Measurements from ENCODE around the gene HS1BP3. TPM values are rescaled to one million over a fixed set of nuclear protein-coding genes. Genes with fewer than 3 reads are reported as not detected.

Gene HS1BP3
- total and polyA plus RNA-seq, 2 of the 13 experiments (the other 11 are each of a cell fraction or from before 2014, with no cell fraction given), result 15.2 to 22.0 TPM

DNA sequence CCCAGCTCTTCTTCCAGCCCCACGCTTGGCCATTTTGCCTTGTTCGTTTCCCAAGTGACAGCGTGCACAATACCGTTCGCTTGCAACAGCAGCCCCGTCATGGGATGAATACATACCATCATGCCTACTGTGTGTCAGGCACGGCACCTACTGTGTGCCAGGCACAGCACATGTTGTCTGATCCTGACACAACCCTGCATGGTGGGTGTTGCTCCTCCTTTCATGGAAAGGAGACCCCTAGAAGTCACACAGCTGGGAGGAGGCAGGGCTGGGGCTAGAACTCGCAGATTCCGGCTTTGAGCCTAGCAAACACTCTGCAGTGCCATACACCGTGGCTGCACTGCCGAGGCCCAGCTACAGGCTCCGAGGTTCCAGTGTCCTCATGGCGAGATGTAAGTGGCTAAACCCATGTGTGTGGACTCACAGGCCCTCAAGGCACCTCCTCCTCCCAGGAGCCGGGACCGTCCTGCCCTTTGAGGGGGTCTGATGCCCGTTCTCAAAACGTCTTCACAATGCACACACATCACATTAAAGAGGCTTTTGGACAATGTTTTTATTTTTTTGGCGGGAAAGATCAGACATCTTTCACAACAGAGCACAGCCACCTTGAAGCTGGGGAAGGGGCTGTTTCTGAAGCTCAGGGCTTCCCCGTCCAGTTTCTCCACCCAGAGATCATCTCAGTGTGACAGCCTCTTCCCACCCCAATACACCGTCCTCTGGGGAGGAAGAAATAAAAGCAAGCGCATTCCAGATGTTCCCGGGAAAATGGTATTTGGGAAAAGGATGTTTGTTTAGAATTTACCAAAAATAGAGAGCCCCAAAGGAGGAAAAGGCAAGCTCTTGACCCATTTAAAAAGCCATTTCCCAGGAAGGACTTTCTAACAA lies 64.9 kb downstream of the HS1BP3 start (continued):
- TF ChIP-seq CTCF (CRISPR knock-in tag; IDR thresholded peaks at IDR 0.05), result 0 out of 2 replicates have a peak, but pooled peaks have one; percentile 16
- no peak for TF ChIP-seq ZNF572 (CRISPR knock-in tag; IDR thresholded peaks at IDR 0.05)
- TF ChIP-seq ZNF615 (CRISPR knock-in tag; IDR thresholded peaks at IDR 0.05; ENCODE audit: borderline replicate concordance), result no peak
- no peak; the same call in 1 of the 2 replicates for TF ChIP-seq CEBPG (CRISPR knock-in tag; IDR thresholded peaks at IDR 0.05)
- TF ChIP-seq ZNF234 (CRISPR knock-in tag; conservative IDR thresholded peaks at IDR 0.05), result no peak
- TF ChIP-seq FOXO1 (CRISPR knock-in tag; IDR thresholded peaks at IDR 0.05), result no peak
- peak; percentile 96; the same call in 1 of the 2 replicates for TF ChIP-seq ZNF354B (CRISPR knock-in tag; IDR thresholded peaks at IDR 0.05)
- no peak for TF ChIP-seq HMGA1 (CRISPR knock-in tag; conservative IDR thresholded peaks at IDR 0.05)
- TF ChIP-seq ZMYM4 (CRISPR knock-in tag; IDR thresholded peaks at IDR 0.05), result 0 out of 2 replicates have a peak, but pooled peaks have one; percentile 14
- no peak for TF ChIP-seq ZNF251 (CRISPR knock-in tag; IDR thresholded peaks at IDR 0.05)
- TF ChIP-seq NBN (conservative IDR thresholded peaks at IDR 0.05), result no peak
- TF ChIP-seq ZIK1 (CRISPR knock-in tag; IDR thresholded peaks at IDR 0.05; ENCODE audit: borderline replicate concordance, low read depth), result no peak
- no peak for TF ChIP-seq ZNF460 (CRISPR knock-in tag; IDR thresholded peaks at IDR 0.05; ENCODE audit: borderline replicate concordance)
- peak; percentile 2; the same call in 1 of the 2 replicates for TF ChIP-seq HNF1A (IDR thresholded peaks at IDR 0.05; ENCODE audit: low read depth)
- TF ChIP-seq HNF1A (CRISPR knock-in tag; IDR thresholded peaks at IDR 0.05; ENCODE audit: borderline replicate concordance), result no peak
- TF ChIP-seq RFX1 (IDR thresholded peaks at IDR 0.05), result 0 out of 2 replicates have a peak, but pooled peaks have one; percentile 12
- no peak for TF ChIP-seq SPEN (CRISPR knock-in tag; IDR thresholded peaks at IDR 0.05; ENCODE audit: low read depth)
- TF ChIP-seq ZNF775 (CRISPR knock-in tag; IDR thresholded peaks at IDR 0.05; ENCODE audit: borderline replicate concordance), result 0 out of 2 replicates have a peak, but pooled peaks have one; percentile 40
- TF ChIP-seq GLI4 (CRISPR knock-in tag; IDR thresholded peaks at IDR 0.05; ENCODE audit: borderline replicate concordance), result no peak
- TF ChIP-seq, protein P1, sequence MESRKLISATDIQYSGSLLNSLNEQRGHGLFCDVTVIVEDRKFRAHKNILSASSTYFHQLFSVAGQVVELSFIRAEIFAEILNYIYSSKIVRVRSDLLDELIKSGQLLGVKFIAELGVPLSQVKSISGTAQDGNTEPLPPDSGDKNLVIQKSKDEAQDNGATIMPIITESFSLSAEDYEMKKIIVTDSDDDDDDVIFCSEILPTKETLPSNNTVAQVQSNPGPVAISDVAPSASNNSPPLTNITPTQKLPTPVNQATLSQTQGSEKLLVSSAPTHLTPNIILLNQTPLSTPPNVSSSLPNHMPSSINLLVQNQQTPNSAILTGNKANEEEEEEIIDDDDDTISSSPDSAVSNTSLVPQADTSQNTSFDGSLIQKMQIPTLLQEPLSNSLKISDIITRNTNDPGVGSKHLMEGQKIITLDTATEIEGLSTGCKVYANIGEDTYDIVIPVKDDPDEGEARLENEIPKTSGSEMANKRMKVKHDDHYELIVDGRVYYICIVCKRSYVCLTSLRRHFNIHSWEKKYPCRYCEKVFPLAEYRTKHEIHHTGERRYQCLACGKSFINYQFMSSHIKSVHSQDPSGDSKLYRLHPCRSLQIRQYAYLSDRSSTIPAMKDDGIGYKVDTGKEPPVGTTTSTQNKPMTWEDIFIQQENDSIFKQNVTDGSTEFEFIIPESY (CRISPR knock-in tag; IDR thresholded peaks at IDR 0.05), result peak; percentile 61
- 0 out of 2 replicates have a peak, but pooled peaks have one; percentile 72 for TF ChIP-seq ZNF616 (CRISPR knock-in tag; IDR thresholded peaks at IDR 0.05; ENCODE audit: low read depth)
- 0 out of 2 replicates have a peak, but pooled peaks have one; percentile 90 for TF ChIP-seq ADNP (CRISPR knock-in tag; IDR thresholded peaks at IDR 0.05)
- no peak for TF ChIP-seq ZNF143 (CRISPR knock-in tag; IDR thresholded peaks at IDR 0.05)

All from HepG2 (cell line).